ENCODE data around the gene SNX32. TPM values are rescaled to one million over a fixed set of nuclear protein-coding genes. Genes with fewer than 3 reads are reported as not detected.

Gene SNX32
- total and polyA plus RNA-seq, 8 donors: 0.24 to 4.4 (median 2.7) TPM

DNA sequence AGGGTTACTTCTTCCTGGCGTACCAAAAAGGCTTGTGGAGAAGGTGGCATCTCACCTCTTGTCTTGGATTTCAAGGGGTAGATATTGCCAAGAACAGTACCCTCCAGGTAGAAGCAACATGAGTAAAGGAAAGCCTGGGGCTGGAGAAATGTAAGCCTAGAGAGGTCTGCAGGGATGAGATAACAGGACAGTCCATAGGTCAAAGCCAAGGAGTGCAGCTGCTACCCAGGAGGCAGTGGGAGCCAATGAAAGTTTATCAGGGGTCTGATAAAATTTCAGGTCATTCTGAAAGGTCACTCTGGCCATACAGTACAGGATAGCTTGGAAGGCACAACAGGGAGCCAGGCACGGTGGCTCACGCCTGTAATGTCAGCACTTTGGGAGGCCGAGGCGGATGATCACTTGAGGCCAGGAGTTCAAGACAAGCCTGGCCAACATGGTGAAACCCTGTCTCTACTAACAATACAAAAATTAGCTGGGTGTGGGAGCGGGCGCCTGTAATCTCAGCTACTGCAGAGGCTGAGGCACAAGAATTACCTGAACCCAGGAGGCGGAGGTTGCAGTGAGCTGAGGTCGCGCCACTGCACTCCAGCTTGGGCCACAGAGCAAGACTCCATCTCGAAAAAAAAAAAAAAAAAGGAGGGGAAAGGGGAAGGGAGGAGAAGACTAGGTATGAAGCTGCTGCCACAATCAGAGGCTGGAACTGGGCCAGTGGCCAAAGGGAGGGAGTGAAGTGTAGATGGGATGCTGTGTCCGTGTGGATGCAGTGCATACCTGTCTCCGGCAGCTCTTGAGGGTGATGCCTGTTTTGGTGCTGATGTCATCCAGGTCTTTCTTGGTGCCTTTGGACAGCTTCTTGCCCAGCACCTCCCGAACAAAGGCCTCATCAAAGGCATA is 53.3 kb downstream of the SNX32 start:
- ATAC-seq (no peak), DNase-seq (peak in 1 of 4 donors; percentile 17)
- peak overlapping the region in 1 of 2 donors; percentile 97 for H3K27ac ChIP-seq
- TF ChIP-seq, protein P1, sequence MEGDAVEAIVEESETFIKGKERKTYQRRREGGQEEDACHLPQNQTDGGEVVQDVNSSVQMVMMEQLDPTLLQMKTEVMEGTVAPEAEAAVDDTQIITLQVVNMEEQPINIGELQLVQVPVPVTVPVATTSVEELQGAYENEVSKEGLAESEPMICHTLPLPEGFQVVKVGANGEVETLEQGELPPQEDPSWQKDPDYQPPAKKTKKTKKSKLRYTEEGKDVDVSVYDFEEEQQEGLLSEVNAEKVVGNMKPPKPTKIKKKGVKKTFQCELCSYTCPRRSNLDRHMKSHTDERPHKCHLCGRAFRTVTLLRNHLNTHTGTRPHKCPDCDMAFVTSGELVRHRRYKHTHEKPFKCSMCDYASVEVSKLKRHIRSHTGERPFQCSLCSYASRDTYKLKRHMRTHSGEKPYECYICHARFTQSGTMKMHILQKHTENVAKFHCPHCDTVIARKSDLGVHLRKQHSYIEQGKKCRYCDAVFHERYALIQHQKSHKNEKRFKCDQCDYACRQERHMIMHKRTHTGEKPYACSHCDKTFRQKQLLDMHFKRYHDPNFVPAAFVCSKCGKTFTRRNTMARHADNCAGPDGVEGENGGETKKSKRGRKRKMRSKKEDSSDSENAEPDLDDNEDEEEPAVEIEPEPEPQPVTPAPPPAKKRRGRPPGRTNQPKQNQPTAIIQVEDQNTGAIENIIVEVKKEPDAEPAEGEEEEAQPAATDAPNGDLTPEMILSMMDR (IDR thresholded peaks at IDR 0.05): no peak
- no peaks in the 10 kb centered on the region for H3K9me3 ChIP-seq
- H3K27me3 ChIP-seq: no peaks in the 10 kb centered on the region
- peak overlapping the region; percentile 73 to 87 for H3K4me3 ChIP-seq
- intact Hi-C loops (cut with DNase I): loop anchor here in 1 of 2 donors (10.0 kb wide), 1 partner anchor 98 kb away; no protein-coding TSS in a partner anchor
- peaks cover 20 to 62% of the 10 kb centered on the region in 2 donors for H3K4me1 ChIP-seq
- H3K36me3 ChIP-seq: peaks cover 0 to 51% of the 10 kb centered on the region in 2 donors

DNA sequence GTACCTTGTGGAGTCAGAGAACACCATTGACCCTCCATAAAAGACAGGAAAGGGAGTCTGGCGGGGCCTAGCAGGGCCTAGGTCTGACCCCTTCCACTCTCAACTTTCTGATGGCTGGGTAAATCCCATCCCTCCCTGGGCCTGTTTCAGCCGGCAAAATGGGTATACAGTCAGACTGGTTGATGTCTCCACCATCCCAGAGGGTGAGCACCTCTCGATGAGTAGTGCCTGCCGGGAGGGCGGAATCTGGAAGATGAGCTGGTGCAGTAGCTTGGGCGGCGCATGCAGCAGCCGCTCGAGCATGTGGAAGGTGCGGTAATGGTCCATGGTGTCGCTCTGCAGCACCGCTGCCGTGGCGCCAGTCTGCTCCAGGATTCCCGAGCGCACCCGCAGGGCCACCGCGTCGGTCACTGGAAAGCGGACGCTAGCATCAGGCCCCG is 54.0 kb downstream of the SNX32 start:
- Histone ChIP-seq H3K4me3 (peak overlapping the region; percentile 73 to 87), H3K36me3 (peaks cover 0 to 51% of the 10 kb centered on the region in 2 donors), H3K27ac (peak overlapping the region; percentile 95 to 97), H3K4me1 (peaks cover 20 to 69% of the 10 kb centered on the region in 2 donors), H3K9me3 (no peaks in the 10 kb centered on the region), H3K27me3 (no peaks in the 10 kb centered on the region)
- DNase-seq (peak in 2 of 4 donors; percentile 19 to 86), ATAC-seq (no peak)
- TF ChIP-seq, protein P1 (IDR thresholded peaks at IDR 0.05): no peak
- intact Hi-C loops (cut with DNase I): loop anchor here in 1 of 2 donors (10.0 kb wide), 1 partner anchor 97 kb away; no protein-coding TSS in a partner anchor

DNA sequence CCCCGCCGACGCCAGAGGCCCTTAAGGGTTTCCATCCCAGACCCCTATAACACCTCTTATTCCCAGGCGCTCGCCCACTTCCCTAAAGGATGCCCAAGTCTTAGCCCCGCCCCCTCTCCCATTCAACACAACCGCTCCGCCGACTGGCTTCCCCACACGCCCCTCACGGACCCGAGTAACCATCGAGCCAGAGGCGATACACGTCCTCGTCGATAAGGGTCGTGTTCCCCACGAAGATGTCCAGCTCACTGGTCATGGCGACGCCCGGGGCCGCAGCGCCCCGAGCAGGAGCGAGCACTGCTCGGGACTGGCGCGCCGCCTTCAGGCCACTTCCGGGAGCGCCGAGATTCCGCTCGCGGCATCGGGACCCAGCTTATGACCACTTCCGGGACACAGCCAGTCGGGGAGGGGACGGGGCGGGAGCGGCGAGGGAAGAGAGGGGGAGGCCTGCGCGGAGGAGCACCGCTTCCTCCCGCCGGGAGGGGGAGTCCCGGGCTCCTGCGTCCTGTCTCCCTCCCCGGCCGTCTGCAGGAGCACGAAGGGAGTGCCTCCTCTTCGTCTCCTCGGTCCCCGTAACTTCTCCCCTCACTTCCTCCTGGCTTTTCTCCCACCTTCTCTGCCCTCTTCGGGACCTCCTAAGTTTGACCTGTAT is 54.5 kb downstream of the SNX32 start, which contains the start of gene FIBP:
FIBP (minus strand) TSS at position 309 of the 652 bp plus-strand sequence; CDS start at position 256, 53 bp downstream.
- H3K27me3 ChIP-seq: no peaks in the 10 kb centered on the region
- intact Hi-C loops (cut with DNase I): loop anchor here in 1 of 2 donors (10.0 kb wide), 1 partner anchor 97 kb away; no protein-coding TSS in a partner anchor
- TF ChIP-seq, protein P1 (IDR thresholded peaks at IDR 0.05): peak; percentile 64 to 95
- H3K4me3 ChIP-seq: peak within 1 kb of the TSS; percentile 73 to 87
- ATAC-seq: peak; percentile 86
- peak; percentile 96 to 99 (median 98) for DNase-seq
- H3K36me3 ChIP-seq: peaks cover 0 to 46% of the 10 kb centered on the region in 2 donors
- H3K4me1 ChIP-seq: peaks cover 20 to 74% of the 10 kb centered on the region in 2 donors
- no peaks in the 10 kb centered on the region for H3K9me3 ChIP-seq
- peak within 1 kb of the TSS; percentile 95 to 97 for H3K27ac ChIP-seq

DNA sequence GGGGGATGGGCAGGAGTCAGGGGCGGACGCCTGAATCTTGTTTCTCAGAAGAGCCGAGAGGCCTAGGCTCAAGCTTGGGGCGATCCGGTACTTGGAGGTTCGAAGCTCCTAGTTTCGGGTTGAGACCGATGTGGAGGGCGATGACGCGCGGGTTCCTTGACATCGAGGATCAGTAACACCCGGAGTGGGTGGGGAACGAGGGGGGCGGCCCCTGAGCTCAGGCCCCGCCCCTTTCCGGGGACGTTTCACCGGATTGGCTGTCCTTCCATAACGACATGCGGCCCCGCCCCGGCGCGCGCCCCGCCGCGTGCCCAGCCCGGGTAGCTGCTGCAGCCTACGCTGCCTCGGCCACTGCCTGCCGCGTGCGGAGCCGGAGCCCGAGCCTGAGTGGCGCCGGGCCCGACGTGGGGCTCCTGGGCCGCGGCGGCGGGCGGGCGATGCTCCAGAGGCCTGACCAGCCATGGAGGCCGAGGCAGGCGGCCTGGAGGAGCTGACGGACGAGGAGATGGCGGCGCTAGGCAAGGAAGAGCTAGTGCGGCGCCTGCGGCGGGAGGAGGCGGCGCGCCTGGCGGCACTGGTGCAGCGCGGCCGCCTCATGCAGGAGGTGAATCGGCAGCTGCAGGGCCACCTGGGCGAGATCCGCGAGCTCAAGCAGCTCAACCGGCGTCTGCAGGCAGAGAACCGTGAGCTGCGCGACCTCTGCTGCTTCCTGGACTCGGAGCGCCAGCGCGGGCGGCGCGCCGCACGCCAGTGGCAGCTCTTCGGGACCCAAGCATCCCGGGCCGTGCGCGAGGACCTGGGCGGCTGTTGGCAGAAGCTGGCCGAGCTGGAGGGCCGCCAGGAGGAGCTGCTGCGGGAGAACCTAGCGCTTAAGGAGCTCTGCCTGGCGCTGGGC is 56.8 kb downstream of the SNX32 start, which contains the start of gene CCDC85B:
CCDC85B (plus strand) TSS at position 350 of the 895 bp plus-strand sequence; CDS start at position 461, 111 bp downstream.
- Histone ChIP-seq H3K36me3 (peaks cover 0 to 29% of the 10 kb centered on the region in 2 donors), H3K27ac (peak within 1 kb of the TSS; percentile 95 to 97), H3K9me3 (no peaks in the 10 kb centered on the region), H3K4me3 (peak within 1 kb of the TSS; percentile 52 to 70), H3K4me1 (peaks cover 20 to 88% of the 10 kb centered on the region in 2 donors), H3K27me3 (no peaks in the 10 kb centered on the region)
- TF ChIP-seq, protein P1 (IDR thresholded peaks at IDR 0.05): no peak
- ATAC-seq: peak; percentile 83
- intact Hi-C loops (cut with DNase I): no loop called here
- DNase-seq: peak; percentile 97 to 99 (median 98)

Measured in left lung (tissue), 10 donors.